HepG2 (cell line): ENCODE data around the gene CCT6A. TPM values are rescaled to one million over a fixed set of nuclear protein-coding genes. Genes with fewer than 3 reads are reported as not detected.

Source experiments
- BCL3 ChIP-seq: sonication (generic); formaldehyde crosslinking; IDR thresholded peaks from 2 replicates; pipeline ENCODE4 v1.5.1; 2020; ENCODE audit warnings: mild to moderate bottlenecking, missing genetic modification reagents, moderate library complexity
- CCAR2 ChIP-seq: fragments of 200-400 bp; formaldehyde crosslinking; optimal IDR thresholded peaks from 2 replicates; pipeline ENCODE3; 2018; ENCODE audit warnings: low read depth, mild to moderate bottlenecking, low read length, moderate library complexity
- GATAD2A ChIP-seq: IDR thresholded peaks from 2 replicates; pipeline ENCODE4 v1.6.1; 2016
- HIVEP1 ChIP-seq: sonication (generic); formaldehyde crosslinking; IDR thresholded peaks from 2 replicates; pipeline ENCODE4 v1.4.0; 2020; ENCODE audit warnings: mild to moderate bottlenecking, missing genetic modification reagents
- KLF9 ChIP-seq: IDR thresholded peaks from 2 replicates; pipeline ENCODE4 v1.6.1; 2016; ENCODE audit warnings: low read depth
- SIN3B ChIP-seq: fragments of 150-350 bp; IDR thresholded peaks from 2 replicates; pipeline ENCODE4 v1.6.1; 2014; ENCODE audit warnings: low read length
- SNAPC2 ChIP-seq: sonication (generic); formaldehyde crosslinking; IDR thresholded peaks from 2 replicates; pipeline ENCODE4 v1.8.1; 2022; ENCODE audit warnings: mild to moderate bottlenecking, missing genetic modification reagents
- SOX13 ChIP-seq, 3 experiments: fragments of 450-650 bp in 1 of 3; sonication (generic) in 1 of 3; formaldehyde crosslinking in 1 of 3; IDR thresholded peaks in 2 of 3; conservative IDR thresholded peaks in 1 of 3; 2 replicates each; pipeline versions ENCODE4 v1.5.0 to v1.6.1; 2016 to 2020; ENCODE audit warnings: antibody characterized with exemption in 1 of 3, mild to moderate bottlenecking in 1 of 3, missing compliant biosample characterization in 1 of 3, missing genetic modification reagents in 1 of 3, moderate library complexity in 1 of 3
- TOPORS ChIP-seq: sonication (generic); formaldehyde crosslinking; IDR thresholded peaks from 2 replicates; pipeline ENCODE4 v1.8.0; 2023; ENCODE audit warnings: mild to moderate bottlenecking, missing genetic modification reagents
- ZNF20 ChIP-seq: sonication (generic); formaldehyde crosslinking; IDR thresholded peaks from 2 replicates; pipeline ENCODE4 v1.4.0; 2020; ENCODE audit warnings: mild to moderate bottlenecking, moderate library complexity, missing genetic modification reagents
- ZNF263 ChIP-seq: sonication (generic); formaldehyde crosslinking; IDR thresholded peaks from 2 replicates; pipeline ENCODE4 v1.4.0; 2020; ENCODE audit warnings: missing genetic modification reagents
- ZNF264 ChIP-seq: sonication (generic); formaldehyde crosslinking; IDR thresholded peaks from 2 replicates; pipeline ENCODE4 v1.4.0; 2020; ENCODE audit warnings: missing genetic modification reagents
- ZNF354B ChIP-seq: sonication (generic); formaldehyde crosslinking; IDR thresholded peaks from 2 replicates; pipeline ENCODE4 v1.8.0; 2022; ENCODE audit warnings: mild to moderate bottlenecking, missing genetic modification reagents
- ZNF431 ChIP-seq: sonication (generic); formaldehyde crosslinking; IDR thresholded peaks from 2 replicates; pipeline ENCODE4 v1.9.0; 2022; ENCODE audit warnings: missing genetic modification reagents, low read depth, mild to moderate bottlenecking, borderline replicate concordance
- ZNF503 ChIP-seq: sonication (generic); formaldehyde crosslinking; IDR thresholded peaks from 2 replicates; pipeline ENCODE4 v1.4.0; 2020; ENCODE audit warnings: missing genetic modification reagents
- ZNF510 ChIP-seq: sonication (generic); formaldehyde crosslinking; IDR thresholded peaks from 2 replicates; pipeline ENCODE4 v1.4.0; 2020; ENCODE audit warnings: low read depth, mild to moderate bottlenecking, missing genetic modification reagents
- ZNF629 ChIP-seq: sonication (generic); formaldehyde crosslinking; conservative IDR thresholded peaks from 2 replicates; pipeline ENCODE4 v1.5.0; 2020; ENCODE audit warnings: missing genetic modification reagents
- ZNF724P ChIP-seq: sonication (generic); formaldehyde crosslinking; IDR thresholded peaks from 2 replicates; pipeline ENCODE4 v1.8.0; 2022; ENCODE audit warnings: missing genetic modification reagents, borderline replicate concordance
- polyA plus RNA-seq, 8 experiments: library from polyadenylated mRNA; depleted of rRNA in 3 of 8; stranded (reverse) in 7 of 8; unstranded in 1 of 8; fragments of >200 nt; fragmentation: Illumina TruSeq in 4 of 8; extraction: Trizol in 4 of 8; gene quantifications; 2 replicates each; pipeline versions ENCODE4 v1.2.1 to v1.2.3, GENCODE V29; 2011 to 2016; ENCODE audit warnings: low read depth in 4 of 8, missing spikeins in 1 of 8, mixed read lengths in 1 of 8; ENCODE audit not compliant: insufficient read depth in 1 of 8
- total RNA-seq, 5 experiments: library from RNA; depleted of rRNA; stranded (reverse); fragments of >200 nt; fragmentation: Illumina TruSeq; extraction: Trizol; gene quantifications; 2 replicates each; pipeline ENCODE4 v1.2.3, GENCODE V29; 2016; ENCODE audit warnings: low read depth in 1 of 5
- TF ChIP-seq, protein P1 (sequence below): sonication (generic); formaldehyde crosslinking; IDR thresholded peaks from 2 replicates; pipeline ENCODE4 v1.4.0; 2020; ENCODE audit warnings: missing genetic modification reagents
- TF ChIP-seq, protein P2 (sequence below): sonication (generic); formaldehyde crosslinking; IDR thresholded peaks from 2 replicates; pipeline ENCODE4 v1.4.0; 2020; ENCODE audit warnings: mild to moderate bottlenecking, missing genetic modification reagents
- TF ChIP-seq, protein P3 (sequence below): sonication (generic); formaldehyde crosslinking; IDR thresholded peaks from 2 replicates; pipeline ENCODE4 v1.9.0; 2021; ENCODE audit warnings: missing genetic modification reagents, borderline replicate concordance

CCT6A gene
- total and polyA plus RNA-seq, 2 of the 13 experiments (the other 11 are each of a cell fraction or from before 2014, with no cell fraction given), result 219 to 292 TPM

GRCh38 chr7:56033671-56034432 lies 17.7 kb upstream of the CCT6A start (continued):
- TF ChIP-seq BCL3 (CRISPR knock-in tag) (peak; percentile 29; the same call in 1 of the 2 replicates), ZNF354B (CRISPR knock-in tag) (no peak), SNAPC2 (CRISPR knock-in tag) (no peak), ZNF431 (CRISPR knock-in tag) (no peak), SOX13 (IDR thresholded peaks at IDR 0.05) (no peak), SOX13 (CRISPR knock-in tag; conservative IDR thresholded peaks at IDR 0.05 in 1 of 2, IDR thresholded peaks at IDR 0.05 in 1 of 2) (peak in 1 of 2 experiments; percentile 25; a peak in 1 of 4 replicates), GATAD2A (CRISPR knock-in tag) (peak; percentile 39), KLF9 (no peak), SIN3B (no peak), TOPORS (CRISPR knock-in tag) (no peak), ZNF724P (CRISPR knock-in tag) (no peak; the same call in 1 of the 2 replicates), ZNF20 (CRISPR knock-in tag) (no peak), ZNF263 (CRISPR knock-in tag) (peak; percentile 61), CCAR2 (no peak), ZNF503 (no peak), ZNF264 (CRISPR knock-in tag) (no peak), HIVEP1 (CRISPR knock-in tag) (peak; percentile 61; the same call in 1 of the 2 replicates), ZNF510 (CRISPR knock-in tag) (no peak), ZNF629 (no peak)
- TF ChIP-seq, protein P1, sequence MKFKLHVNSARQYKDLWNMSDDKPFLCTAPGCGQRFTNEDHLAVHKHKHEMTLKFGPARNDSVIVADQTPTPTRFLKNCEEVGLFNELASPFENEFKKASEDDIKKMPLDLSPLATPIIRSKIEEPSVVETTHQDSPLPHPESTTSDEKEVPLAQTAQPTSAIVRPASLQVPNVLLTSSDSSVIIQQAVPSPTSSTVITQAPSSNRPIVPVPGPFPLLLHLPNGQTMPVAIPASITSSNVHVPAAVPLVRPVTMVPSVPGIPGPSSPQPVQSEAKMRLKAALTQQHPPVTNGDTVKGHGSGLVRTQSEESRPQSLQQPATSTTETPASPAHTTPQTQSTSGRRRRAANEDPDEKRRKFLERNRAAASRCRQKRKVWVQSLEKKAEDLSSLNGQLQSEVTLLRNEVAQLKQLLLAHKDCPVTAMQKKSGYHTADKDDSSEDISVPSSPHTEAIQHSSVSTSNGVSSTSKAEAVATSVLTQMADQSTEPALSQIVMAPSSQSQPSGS (CRISPR knock-in tag), result peak; percentile 28; the same call in 1 of the 2 replicates
- TF ChIP-seq, protein P2, sequence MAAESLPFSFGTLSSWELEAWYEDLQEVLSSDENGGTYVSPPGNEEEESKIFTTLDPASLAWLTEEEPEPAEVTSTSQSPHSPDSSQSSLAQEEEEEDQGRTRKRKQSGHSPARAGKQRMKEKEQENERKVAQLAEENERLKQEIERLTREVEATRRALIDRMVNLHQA (CRISPR knock-in tag), result no peak
- TF ChIP-seq, protein P3, sequence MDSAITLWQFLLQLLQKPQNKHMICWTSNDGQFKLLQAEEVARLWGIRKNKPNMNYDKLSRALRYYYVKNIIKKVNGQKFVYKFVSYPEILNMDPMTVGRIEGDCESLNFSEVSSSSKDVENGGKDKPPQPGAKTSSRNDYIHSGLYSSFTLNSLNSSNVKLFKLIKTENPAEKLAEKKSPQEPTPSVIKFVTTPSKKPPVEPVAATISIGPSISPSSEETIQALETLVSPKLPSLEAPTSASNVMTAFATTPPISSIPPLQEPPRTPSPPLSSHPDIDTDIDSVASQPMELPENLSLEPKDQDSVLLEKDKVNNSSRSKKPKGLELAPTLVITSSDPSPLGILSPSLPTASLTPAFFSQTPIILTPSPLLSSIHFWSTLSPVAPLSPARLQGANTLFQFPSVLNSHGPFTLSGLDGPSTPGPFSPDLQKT, result no peak
